Measurements from ENCODE around the gene PCDH19.

PCDH19 gene, protein sequence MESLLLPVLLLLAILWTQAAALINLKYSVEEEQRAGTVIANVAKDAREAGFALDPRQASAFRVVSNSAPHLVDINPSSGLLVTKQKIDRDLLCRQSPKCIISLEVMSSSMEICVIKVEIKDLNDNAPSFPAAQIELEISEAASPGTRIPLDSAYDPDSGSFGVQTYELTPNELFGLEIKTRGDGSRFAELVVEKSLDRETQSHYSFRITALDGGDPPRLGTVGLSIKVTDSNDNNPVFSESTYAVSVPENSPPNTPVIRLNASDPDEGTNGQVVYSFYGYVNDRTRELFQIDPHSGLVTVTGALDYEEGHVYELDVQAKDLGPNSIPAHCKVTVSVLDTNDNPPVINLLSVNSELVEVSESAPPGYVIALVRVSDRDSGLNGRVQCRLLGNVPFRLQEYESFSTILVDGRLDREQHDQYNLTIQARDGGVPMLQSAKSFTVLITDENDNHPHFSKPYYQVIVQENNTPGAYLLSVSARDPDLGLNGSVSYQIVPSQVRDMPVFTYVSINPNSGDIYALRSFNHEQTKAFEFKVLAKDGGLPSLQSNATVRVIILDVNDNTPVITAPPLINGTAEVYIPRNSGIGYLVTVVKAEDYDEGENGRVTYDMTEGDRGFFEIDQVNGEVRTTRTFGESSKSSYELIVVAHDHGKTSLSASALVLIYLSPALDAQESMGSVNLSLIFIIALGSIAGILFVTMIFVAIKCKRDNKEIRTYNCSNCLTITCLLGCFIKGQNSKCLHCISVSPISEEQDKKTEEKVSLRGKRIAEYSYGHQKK (N-terminal part only)

DNA sequence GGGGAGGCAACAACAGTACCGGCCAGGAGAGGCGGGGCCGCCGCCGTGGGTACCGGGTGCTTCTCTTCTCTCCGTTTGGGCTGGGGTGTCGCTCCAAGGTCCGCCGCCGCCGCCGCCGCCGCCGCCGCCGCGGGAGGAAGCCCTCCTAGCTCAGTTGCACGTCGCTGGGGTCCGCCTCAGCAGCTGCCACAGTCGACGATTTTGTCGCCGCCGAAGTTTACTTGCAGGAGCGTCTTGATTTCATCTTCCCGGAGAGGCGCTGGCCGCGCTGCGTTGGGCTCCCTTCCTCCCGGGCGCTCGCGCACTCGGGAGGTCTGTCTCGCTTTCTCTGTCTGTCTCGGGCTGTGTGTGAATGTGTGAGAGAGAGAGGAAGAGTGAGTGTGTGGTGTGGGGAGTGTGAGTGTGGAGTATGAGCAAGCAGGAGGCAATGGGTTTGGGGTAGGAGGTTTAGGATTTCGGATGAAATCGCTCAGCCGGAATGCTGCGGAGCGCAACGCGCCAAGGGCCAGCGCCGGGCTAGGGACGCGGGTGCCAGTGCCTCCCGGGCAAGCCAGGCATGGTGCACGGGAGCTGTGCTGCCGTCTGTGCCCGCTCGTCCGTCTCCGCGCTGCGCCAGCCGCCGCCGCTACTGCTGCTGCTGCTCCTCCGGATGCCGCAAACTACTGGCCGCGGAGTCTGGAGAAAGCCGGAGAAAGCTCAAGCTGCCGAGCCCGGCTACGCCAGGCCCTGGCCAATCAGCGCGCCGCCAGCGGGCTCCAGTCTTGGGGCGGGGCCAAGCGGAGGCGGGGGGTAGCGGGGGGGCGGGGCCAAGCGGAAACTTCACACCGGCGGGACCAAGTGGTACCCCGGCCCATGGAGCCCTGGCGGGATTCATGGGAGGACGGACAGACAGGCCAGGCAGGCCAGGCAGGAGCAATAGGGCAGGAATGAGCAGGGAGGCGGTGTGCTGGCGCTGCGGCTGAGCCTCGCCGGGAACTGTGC, at the start of gene PCDH19:
TSS of gene PCDH19 (minus strand) at position 664 of the 981 bp plus-strand sequence. CDS start 1,676 bp downstream, outside the sequence.
- H3K36me3 ChIP-seq (ENCODE audit: control insufficient read depth, low read length): no peaks in the 10 kb centered on the region
- no peaks in the 10 kb centered on the region for H4K20me1 ChIP-seq (ENCODE audit: control insufficient read depth, insufficient read depth, low read depth, low read length)
- H3K27me3 ChIP-seq (ENCODE audit: control insufficient read depth, low read length): no peaks in the 10 kb centered on the region
- H3K4me1 ChIP-seq (ENCODE audit: control insufficient read depth, low read length): no peaks in the 10 kb centered on the region
- no peaks in the 10 kb centered on the region for H3K79me2 ChIP-seq (ENCODE audit: control insufficient read depth, low read length)
- no peak within 1 kb of the TSS for H3K4me3 ChIP-seq (ENCODE audit: low read length)
- no peaks in the 10 kb centered on the region for H3K9me2 ChIP-seq (replicated peaks; ENCODE audit: control insufficient read depth, low read length)
- no peak within 1 kb of the TSS for H3K4me2 ChIP-seq (ENCODE audit: low read length)
- TF ChIP-seq EZH2phosphoT487 (IDR thresholded peaks at IDR 0.05; ENCODE audit: borderline replicate concordance, low read length): no peak
- TF ChIP-seq, protein P1, sequence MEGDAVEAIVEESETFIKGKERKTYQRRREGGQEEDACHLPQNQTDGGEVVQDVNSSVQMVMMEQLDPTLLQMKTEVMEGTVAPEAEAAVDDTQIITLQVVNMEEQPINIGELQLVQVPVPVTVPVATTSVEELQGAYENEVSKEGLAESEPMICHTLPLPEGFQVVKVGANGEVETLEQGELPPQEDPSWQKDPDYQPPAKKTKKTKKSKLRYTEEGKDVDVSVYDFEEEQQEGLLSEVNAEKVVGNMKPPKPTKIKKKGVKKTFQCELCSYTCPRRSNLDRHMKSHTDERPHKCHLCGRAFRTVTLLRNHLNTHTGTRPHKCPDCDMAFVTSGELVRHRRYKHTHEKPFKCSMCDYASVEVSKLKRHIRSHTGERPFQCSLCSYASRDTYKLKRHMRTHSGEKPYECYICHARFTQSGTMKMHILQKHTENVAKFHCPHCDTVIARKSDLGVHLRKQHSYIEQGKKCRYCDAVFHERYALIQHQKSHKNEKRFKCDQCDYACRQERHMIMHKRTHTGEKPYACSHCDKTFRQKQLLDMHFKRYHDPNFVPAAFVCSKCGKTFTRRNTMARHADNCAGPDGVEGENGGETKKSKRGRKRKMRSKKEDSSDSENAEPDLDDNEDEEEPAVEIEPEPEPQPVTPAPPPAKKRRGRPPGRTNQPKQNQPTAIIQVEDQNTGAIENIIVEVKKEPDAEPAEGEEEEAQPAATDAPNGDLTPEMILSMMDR (IDR thresholded peaks at IDR 0.05; ENCODE audit: low read depth, low read length, poor library complexity, severe bottlenecking): no peak
- H3K9me3 ChIP-seq (ENCODE audit: control insufficient read depth, insufficient read depth, low read length): no peaks in the 10 kb centered on the region
- no peak within 1 kb of the TSS for H3K27ac ChIP-seq (ENCODE audit: low read depth, low read length)
- no peaks in the 10 kb centered on the region for H3F3A ChIP-seq (ENCODE audit: control insufficient read depth, insufficient read depth)

DNA sequence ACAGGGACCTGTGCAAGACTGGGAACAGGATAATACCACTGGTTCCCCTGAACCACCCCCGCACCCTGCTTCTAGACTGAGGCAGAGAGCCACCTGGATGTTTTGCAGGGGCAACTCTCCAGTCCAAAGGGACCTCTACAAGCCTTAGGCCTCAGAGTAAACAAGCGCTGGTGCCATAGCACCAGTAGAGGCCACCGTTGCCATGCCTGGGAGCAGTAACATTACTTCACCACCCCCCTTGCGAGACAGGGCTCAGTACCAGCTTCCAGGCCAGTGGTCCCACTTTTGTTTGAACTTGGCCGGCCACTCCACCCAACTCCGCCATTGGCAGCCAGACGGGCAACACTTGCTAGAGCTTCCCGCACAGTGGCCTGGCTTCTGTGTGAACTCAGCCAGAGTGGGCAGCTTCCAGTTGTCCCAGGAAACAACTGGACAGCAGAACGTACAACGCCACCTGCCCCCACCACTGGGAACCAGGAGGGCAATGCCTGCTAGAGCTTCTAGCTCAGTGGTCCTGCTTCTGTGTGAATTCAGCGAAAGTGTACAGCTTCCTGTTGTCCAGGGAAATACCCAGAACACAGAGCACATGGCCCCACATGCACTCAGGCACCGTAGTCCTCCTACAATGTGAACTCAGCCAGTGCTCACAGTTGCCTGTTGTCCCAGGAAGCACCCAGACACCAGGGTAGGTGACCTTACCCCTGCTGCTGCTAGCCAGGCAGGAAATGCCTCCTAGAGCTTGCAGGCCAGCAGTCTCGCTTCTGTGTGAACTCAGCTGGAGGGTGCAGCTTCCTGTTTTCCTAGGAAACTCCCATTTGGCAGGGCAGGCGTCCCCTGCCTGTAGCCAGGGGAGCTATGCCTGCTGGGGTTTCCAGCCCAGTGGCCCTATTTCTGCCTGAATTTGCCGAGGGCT, 39.9 kb upstream of the PCDH19 start:
- no peaks in the 10 kb centered on the region for H3F3A ChIP-seq (ENCODE audit: control insufficient read depth, insufficient read depth)
- no peaks in the 10 kb centered on the region for H3K79me2 ChIP-seq (ENCODE audit: control insufficient read depth, low read length)
- H3K4me2 ChIP-seq (ENCODE audit: low read length): no peak overlapping the region
- H3K9me2 ChIP-seq (replicated peaks; ENCODE audit: control insufficient read depth, low read length): no peaks in the 10 kb centered on the region
- no peaks in the 10 kb centered on the region for H3K36me3 ChIP-seq (ENCODE audit: control insufficient read depth, low read length)
- H3K4me3 ChIP-seq (ENCODE audit: low read length): no peak overlapping the region
- no peaks in the 10 kb centered on the region for H4K20me1 ChIP-seq (ENCODE audit: control insufficient read depth, insufficient read depth, low read depth, low read length)
- H3K27me3 ChIP-seq (ENCODE audit: control insufficient read depth, low read length): no peaks in the 10 kb centered on the region
- no peak overlapping the region for H3K27ac ChIP-seq (ENCODE audit: low read depth, low read length)
- no peaks in the 10 kb centered on the region for H3K9me3 ChIP-seq (ENCODE audit: control insufficient read depth, insufficient read depth, low read length)
- no peaks in the 10 kb centered on the region for H3K4me1 ChIP-seq (ENCODE audit: control insufficient read depth, low read length)
- TF ChIP-seq, protein P1 (IDR thresholded peaks at IDR 0.05; ENCODE audit: low read depth, low read length, poor library complexity, severe bottlenecking): no peak
- TF ChIP-seq EZH2phosphoT487 (IDR thresholded peaks at IDR 0.05; ENCODE audit: borderline replicate concordance, low read length): no peak
